CD4-positive, alpha-beta T cell (primary cell): ENCODE data around the gene TEDC1. TPM values are rescaled to one million over a fixed set of nuclear protein-coding genes. Genes with fewer than 3 reads are reported as not detected.

ENCODE experiments used
- ATAC-seq: fragments of 200-7000 bp; cut with Tn5 transposase; one replicate; pipeline ENCODE4 v1.10.0; 2022; ENCODE audit warnings: mild to moderate bottlenecking; ENCODE audit not compliant: poor library complexity
- CTCF ChIA-PET: fragments of 350-600 bp; sonication (Branson Sonifier 250); formaldehyde crosslinking; loops from one replicate; lab custom pipeline; 2021; ENCODE audit warnings: antibody characterized with exemption, inconsistent platforms; lab: Charles Lee
- POLR2A ChIA-PET: fragments of 350-600 bp; sonication (Branson Sonifier 250); formaldehyde crosslinking; loops from one replicate; lab custom pipeline; 2021; ENCODE audit warnings: antibody characterized with exemption, inconsistent platforms; lab: Charles Lee
- DNase-seq, 14 experiments: peaks; one replicate each; pipeline ENCODE4 v3.0.0-alpha.2; 2013 to 2020; ENCODE audit warnings: mixed read lengths in 2 of 14
- H3K27ac ChIP-seq, 2 donors: one replicate each; pipeline versions ENCODE4 v1.5.1 to v1.7.0; 2013; ENCODE audit warnings: low read length in 2 of 2, low read depth in 1 of 2, mild to moderate bottlenecking in 1 of 2
- H3K27me3 ChIP-seq, 2 experiments: 1 replicate in 1 of 2; 2 replicates in 1 of 2; pipeline versions ENCODE4 v1.6.1 to v1.7.0; 2013; ENCODE audit warnings: low read length in 2 of 2, control low read depth in 1 of 2, mild to moderate bottlenecking in 1 of 2, moderate library complexity in 1 of 2; ENCODE audit not compliant: insufficient read depth in 2 of 2, control insufficient read depth in 1 of 2
- H3K36me3 ChIP-seq: one replicate; pipeline ENCODE4 v1.6.1; 2013; ENCODE audit warnings: low read length, control low read depth; ENCODE audit not compliant: insufficient read depth
- H3K4me1 ChIP-seq: one replicate; pipeline ENCODE4 v1.6.1; 2013; ENCODE audit warnings: low read length, control low read depth; ENCODE audit not compliant: insufficient read depth
- H3K4me3 ChIP-seq: one replicate; pipeline ENCODE4 v1.5.1; 2013; ENCODE audit warnings: mild to moderate bottlenecking, low read length, moderate library complexity
- H3K9me3 ChIP-seq, 2 experiments: 1 replicate in 1 of 2; 2 replicates in 1 of 2; pipeline versions ENCODE4 v1.6.1 to v1.7.0; 2013; ENCODE audit warnings: low read length in 2 of 2, mild to moderate bottlenecking in 2 of 2, control low read depth in 1 of 2, moderate library complexity in 1 of 2; ENCODE audit not compliant: control insufficient read depth in 1 of 2, insufficient read depth in 1 of 2
- H3K27ac Mint-ChIP-seq: one replicate; pipeline ENCODE4 v1.8.0; 2020; ENCODE audit warnings: mixed read lengths
- H3K27me3 Mint-ChIP-seq: one replicate; pipeline ENCODE4 v1.8.0; 2021; ENCODE audit warnings: mixed read lengths
- H3K36me3 Mint-ChIP-seq: one replicate; pipeline ENCODE4 v1.8.0; 2021; ENCODE audit warnings: low read depth, mixed read lengths
- H3K4me1 Mint-ChIP-seq: one replicate; pipeline ENCODE4 v1.8.0; 2021; ENCODE audit warnings: low read depth, mixed read lengths
- H3K4me3 Mint-ChIP-seq: one replicate; pipeline ENCODE4 v1.8.0; 2020; ENCODE audit warnings: mild to moderate bottlenecking, mixed read lengths
- H3K9me3 Mint-ChIP-seq: one replicate; pipeline ENCODE4 v1.8.0; 2020; ENCODE audit warnings: mixed read lengths
- CTCF ChIP-seq: fragments of 200-600 bp; IDR thresholded peaks from one replicate; pipeline ENCODE4 v1.8.0; 2022; ENCODE audit warnings: antibody characterized with exemption, mild to moderate bottlenecking
- intact Hi-C, 2 experiments: fragments of 100-400 bp; cut with DNase I in 1 of 2; cut with micrococcal nuclease in 1 of 2; formaldehyde crosslinking; loops; one replicate each; pipeline versions ENCODE4 v1.15.1 to v1.9.0; 2023 to 2025; cut with DNase I, micrococcal nuclease
- total RNA-seq, 174 experiments: library from RNA in 2 of 174; stranded (reverse) in 2 of 174; gene quantifications; one replicate each; pipeline ENCODE4 v1.2.3 and lab custom pipeline; 2021 to 2026

TEDC1 gene
- total RNA-seq, 2 experiments from 2014 or later = 102 to 108 TPM

GRCh38 chr14:105502446-105503295 is 11.6 kb downstream of the TEDC1 start:
- Mint-ChIP-seq H3K36me3 (no peaks in the 10 kb centered on the region), H3K27me3 (peaks cover 4% of the 10 kb centered on the region), H3K27ac (peak overlapping the region; percentile 59), H3K4me1 (no peaks in the 10 kb centered on the region), H3K9me3 (no peaks in the 10 kb centered on the region), H3K4me3 (peak overlapping the region; percentile 38)
- TF ChIP-seq CTCF = no peak
- ChIA-PET POLR2A (no interaction called here), CTCF (interaction anchor here (1.7 to 2.0 kb wide), 2 partner anchors 12 to 22 kb away, joined by 5 to 6 read pairs; partner anchors contain the start of gene TEDC1)
- no peak overlapping the region for H3K4me3 ChIP-seq
- H3K36me3 ChIP-seq = peaks cover 9% of the 10 kb centered on the region
- no peaks in the 10 kb centered on the region for H3K9me3 ChIP-seq
- H3K27ac ChIP-seq = no peak overlapping the region
- H3K4me1 ChIP-seq = no peaks in the 10 kb centered on the region
- intact Hi-C loops = no loop called here
- ATAC-seq (no peak), DNase-seq (peak in 1 of 14 experiments; percentile 38)
- no peaks in the 10 kb centered on the region for H3K27me3 ChIP-seq

DNA sequence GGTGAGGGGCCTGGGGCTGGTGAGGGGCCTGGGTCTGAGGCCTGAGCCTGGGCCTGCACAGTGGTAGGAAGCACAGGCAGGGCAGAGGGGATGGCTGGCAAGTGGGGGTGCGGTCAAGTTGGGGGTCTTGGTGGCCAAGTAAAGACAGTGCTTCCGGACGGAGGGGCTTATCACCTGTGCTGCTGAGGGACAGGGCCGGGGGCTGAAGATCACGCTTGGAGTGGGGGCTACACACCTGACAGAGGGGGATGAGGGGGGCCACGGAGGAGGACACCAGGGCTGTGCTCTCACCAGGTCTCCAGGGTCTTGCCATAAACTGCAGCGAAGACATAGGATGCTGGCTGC is 12.2 kb downstream of the TEDC1 start:
- Mint-ChIP-seq H3K4me1 (no peaks in the 10 kb centered on the region), H3K36me3 (no peaks in the 10 kb centered on the region), H3K4me3 (peak overlapping the region; percentile 15), H3K9me3 (no peaks in the 10 kb centered on the region), H3K27me3 (peaks cover 8% of the 10 kb centered on the region), H3K27ac (peak overlapping the region; percentile 33)
- POLR2A ChIA-PET = no interaction called here
- Histone ChIP-seq H3K27me3 (peaks cover 0 to 3% of the 10 kb centered on the region in 2 experiments), H3K4me1 (no peaks in the 10 kb centered on the region), H3K9me3 (no peaks in the 10 kb centered on the region), H3K4me3 (no peak overlapping the region), H3K36me3 (peaks cover 9% of the 10 kb centered on the region), H3K27ac (no peak overlapping the region)
- DNase-seq (peak in 1 of 14 experiments; percentile 43), ATAC-seq (no peak)
- CTCF ChIA-PET = no interaction called here
- no peak for TF ChIP-seq CTCF
- intact Hi-C loops = no loop called here

- Mint-ChIP-seq H3K27me3 (peaks cover 14% of the 10 kb centered on the region), H3K27ac (peak overlapping the region; percentile 33), H3K9me3 (no peaks in the 10 kb centered on the region), H3K4me3 (no peak overlapping the region), H3K4me1 (no peaks in the 10 kb centered on the region), H3K36me3 (no peaks in the 10 kb centered on the region)
- intact Hi-C loops = no loop called here
- Histone ChIP-seq H3K9me3 (no peaks in the 10 kb centered on the region), H3K27me3 (peaks cover 6 to 10% of the 10 kb centered on the region in 2 experiments), H3K27ac (no peak overlapping the region), H3K4me1 (no peaks in the 10 kb centered on the region), H3K4me3 (no peak overlapping the region), H3K36me3 (peaks cover 2% of the 10 kb centered on the region)
- ChIA-PET CTCF (interaction anchor here (1.0 kb wide), 1 partner anchor 14 kb away, joined by 3 read pairs; no protein-coding TSS in a partner anchor), POLR2A (no interaction called here)
- DNase-seq (peak in 2 of 14 experiments; percentile 16 to 48), ATAC-seq (no peak)
- TF ChIP-seq CTCF = no peak
These were observed 13.1 kb downstream of the TEDC1 start for GRCh38 chr14:105503935-105504692.
